Esophagus squamous epithelium (tissue), 4 donors: ENCODE results near the gene THPO.

ENCODE experiments used
- CTCF ChIP-seq, 6 experiments: fragments of 450-650 bp in 4 of 6; fragments of 200-600 bp in 2 of 6; sonication (generic) in 2 of 6; IDR thresholded peaks; one replicate each; pipeline ENCODE4 v1.5.1; 2016 to 2019; ENCODE audit warnings: antibody characterized with exemption in 6 of 6, mild to moderate bottlenecking in 4 of 6, moderate library complexity in 4 of 6
- POLR2A ChIP-seq, 4 donors: fragments of 450-650 bp; IDR thresholded peaks; one replicate each; pipeline ENCODE4 v1.6.1; 2017; ENCODE audit warnings: antibody characterized with exemption in 4 of 4, mild to moderate bottlenecking in 4 of 4, moderate library complexity in 3 of 4

- TF ChIP-seq CTCF (IDR thresholded peaks at IDR 0.05) (no peak), POLR2A (IDR thresholded peaks at IDR 0.05) (no peak)
Observed at GRCh38 chr3:184366619-184367289, 11.3 kb downstream of the THPO start.
